Keratinocyte (primary cell): ENCODE data around the gene SLC25A47. TPM values are rescaled to one million over a fixed set of nuclear protein-coding genes. Genes with fewer than 3 reads are reported as not detected.
"Not testable (repeated sequence)": the region's sequence is repeated elsewhere in the genome, so short reads cannot be mapped to it uniquely, and the experiment has no call there.

Source experiments
- DNase-seq: peaks from one replicate; pipeline ENCODE4 v3.0.0-alpha.2; 2011; ENCODE audit warnings: low read depth, missing footprints, low spot score
- FAIRE-seq: peaks from 2 replicates; lab custom pipeline; 2011; peaks lifted over from hg19 to GRCh38; lab: Jason Lieb, UNC
- H2AFZ ChIP-seq: 2 replicates; pipeline ENCODE4 v1.6.0; 2012; ENCODE audit warnings: low read length, control low read depth, inconsistent platforms; ENCODE audit not compliant: control insufficient read depth
- H3K27ac ChIP-seq: 2 replicates; pipeline ENCODE4 v1.5.1; 2011; ENCODE audit warnings: low read length; ENCODE audit not compliant: control insufficient read depth, insufficient read depth
- H3K27me3 ChIP-seq: 3 replicates; pipeline ENCODE4 v1.6.0; 2011; ENCODE audit warnings: low read length; ENCODE audit not compliant: control insufficient read depth, insufficient read depth; ENCODE audit errors: extremely low read depth
- H3K36me3 ChIP-seq, 2 experiments: 2 replicates in 1 of 2; 3 replicates in 1 of 2; pipeline ENCODE4 v1.5.1; 2011; ENCODE audit warnings: low read length in 2 of 2, mild to moderate bottlenecking in 1 of 2; ENCODE audit not compliant: control insufficient read depth in 2 of 2, insufficient read depth in 2 of 2; ENCODE audit errors: extremely low read depth in 1 of 2
- H3K4me1 ChIP-seq: 3 replicates; pipeline ENCODE4 v1.5.1; 2011; ENCODE audit warnings: low read length; ENCODE audit not compliant: control insufficient read depth, insufficient read depth; ENCODE audit errors: extremely low read depth
- H3K4me2 ChIP-seq: 3 replicates; pipeline ENCODE4 v1.6.0; 2011; ENCODE audit warnings: low read depth, low read length; ENCODE audit not compliant: control insufficient read depth, insufficient read depth; ENCODE audit errors: extremely low read depth
- H3K4me3 ChIP-seq, 3 experiments: fragments of 200-600 bp in 1 of 3; sonication (generic) in 1 of 3; 2 replicates in 2 of 3; 3 replicates in 1 of 3; pipeline ENCODE4 v1.5.1; 2011 to 2016; ENCODE audit warnings: low read length in 3 of 3, mild to moderate bottlenecking in 3 of 3, control low read depth in 2 of 3, inconsistent platforms in 1 of 3, low read depth in 1 of 3, mixed read lengths in 1 of 3, mixed run types in 1 of 3, moderate library complexity in 1 of 3; ENCODE audit not compliant: control insufficient read depth in 2 of 3, insufficient read depth in 2 of 3; ENCODE audit errors: extremely low read depth in 1 of 3
- H3K79me2 ChIP-seq: 2 replicates; pipeline ENCODE4 v1.6.0; 2012; ENCODE audit warnings: low read length; ENCODE audit not compliant: control insufficient read depth, insufficient read depth
- H3K9ac ChIP-seq: 3 replicates; pipeline ENCODE4 v1.6.0; 2011; ENCODE audit warnings: low read length; ENCODE audit not compliant: control insufficient read depth, insufficient read depth; ENCODE audit errors: extremely low read depth
- H3K9me1 ChIP-seq: 3 replicates; pipeline ENCODE4 v1.6.0; 2011; ENCODE audit warnings: low read length; ENCODE audit not compliant: control insufficient read depth, insufficient read depth; ENCODE audit errors: extremely low read depth
- H3K9me3 ChIP-seq: 2 replicates; pipeline ENCODE4 v1.5.1; 2012; ENCODE audit warnings: low read depth, low read length; ENCODE audit not compliant: control insufficient read depth
- H4K20me1 ChIP-seq: 3 replicates; pipeline ENCODE4 v1.6.0; 2011; ENCODE audit warnings: low read length; ENCODE audit not compliant: control insufficient read depth, insufficient read depth; ENCODE audit errors: extremely low read depth
- CTCF ChIP-seq, 3 experiments: IDR thresholded peaks in 1 of 3; conservative IDR thresholded peaks in 1 of 3; optimal IDR thresholded peaks in 1 of 3; 2 replicates in 2 of 3; 3 replicates in 1 of 3; pipeline versions ENCODE3 to v1.5.1; 2011; ENCODE audit warnings: low read length in 3 of 3, mild to moderate bottlenecking in 3 of 3, moderate library complexity in 2 of 3, control low read depth in 1 of 3, inconsistent platforms in 1 of 3; ENCODE audit not compliant: insufficient read depth in 2 of 3; ENCODE audit errors: extremely low read depth in 1 of 3
- EZH2 ChIP-seq: IDR thresholded peaks from one replicate; pipeline ENCODE4 v1.6.1; 2012; ENCODE audit warnings: inconsistent platforms, mild to moderate bottlenecking, low read length, moderate library complexity
- dilution Hi-C: fragments of 300-500 bp; cut with MboI; formaldehyde crosslinking; loops from one replicate; pipeline ENCODE4 v1.7.0; 2020; ENCODE audit warnings: low sequenced_read_pairs; ENCODE audit not compliant: extremely low pct_ligation_motif_present
- polyA plus RNA-seq, 5 experiments: library from polyadenylated mRNA; depleted of rRNA in 3 of 5; stranded (reverse) in 3 of 5; stranded (forward) in 1 of 5; unstranded in 1 of 5; fragments of >200 nt; gene quantifications; 1 replicate in 1 of 5; 2 replicates in 3 of 5; 3 replicates in 1 of 5; pipeline versions ENCODE4 v1.2.1 to v1.2.3, GENCODE V29; 2011 to 2012; ENCODE audit warnings: missing spikeins in 2 of 5, low read depth in 1 of 5, low replicate concordance in 1 of 5

SLC25A47 gene
- polyA plus RNA-seq, 1 donor (not counting 4 experiments of a cell fraction or from before 2014, with no cell fraction given): not detected

- no peaks in the 10 kb centered on the region for H3K9me3 ChIP-seq
- no peak overlapping the region for H3K27ac ChIP-seq
- no peaks in the 10 kb centered on the region for H4K20me1 ChIP-seq
- dilution Hi-C loops: no loop called here
- no peaks in the 10 kb centered on the region for H3K27me3 ChIP-seq
- no peak overlapping the region for H3K9ac ChIP-seq
- no peak overlapping the region for H3K4me2 ChIP-seq
- TF ChIP-seq EZH2 (no peak), CTCF (optimal IDR thresholded peaks at IDR 0.05 in 1 of 3, IDR thresholded peaks at IDR 0.05 in 1 of 3, conservative IDR thresholded peaks at IDR 0.05 in 1 of 3; ENCODE audit: extremely low read depth in 1 of 3, insufficient read depth in 2 of 3, low read length in 3 of 3) (no peak)
- H3K4me3 ChIP-seq: no peak overlapping the region
- no peaks in the 10 kb centered on the region for H3K9me1 ChIP-seq
- no peak overlapping the region for H2AFZ ChIP-seq
- FAIRE-seq (no peak), DNase-seq (no peak)
- H3K79me2 ChIP-seq: no peaks in the 10 kb centered on the region
- H3K36me3 ChIP-seq: no peaks in the 10 kb centered on the region
- H3K4me1 ChIP-seq: peaks cover 11% of the 10 kb centered on the region
Observed at GRCh38 chr14:100287202-100287997, 35.7 kb upstream of the SLC25A47 start.

GRCh38 chr14:100287998-100288295 lies 35.2 kb upstream of the SLC25A47 start:
- H3K27me3 ChIP-seq, H3K27ac ChIP-seq, H3K36me3 ChIP-seq, H3K4me1 ChIP-seq, H3K4me2 ChIP-seq, H3K4me3 ChIP-seq, DNase-seq, H3K9ac ChIP-seq, H3K79me2 ChIP-seq, H3K9me3 ChIP-seq, H3K9me1 ChIP-seq, dilution Hi-C loops, FAIRE-seq, H2AFZ ChIP-seq, H4K20me1 ChIP-seq: not testable (repeated sequence)
